Sigmoid colon (tissue), 7 donors: ENCODE results near the gene ZNF667. TPM values are rescaled to one million over a fixed set of nuclear protein-coding genes. Genes with fewer than 3 reads are reported as not detected.

Source experiments
- DNase-seq: peaks from one replicate; pipeline ENCODE4 v3.0.0-alpha.2; 2019
- H3K27ac ChIP-seq, 4 donors: fragments of 200-600 bp; sonication (generic); one replicate each; pipeline ENCODE4 v1.5.1; 2016 to 2019; ENCODE audit warnings: mild to moderate bottlenecking in 1 of 4
- H3K27me3 ChIP-seq, 3 donors: fragments of 200-600 bp; sonication (generic); one replicate each; pipeline ENCODE4 v1.5.1; 2019; ENCODE audit warnings: mild to moderate bottlenecking in 1 of 3
- H3K36me3 ChIP-seq, 4 donors: fragments of 200-600 bp; sonication (generic); one replicate each; pipeline ENCODE4 v1.5.1; 2016 to 2019
- H3K4me1 ChIP-seq, 4 donors: fragments of 200-600 bp; sonication (generic); one replicate each; pipeline ENCODE4 v1.5.1; 2017 to 2019
- H3K4me3 ChIP-seq, 4 donors: fragments of 200-600 bp; sonication (generic); one replicate each; pipeline ENCODE4 v1.5.1; 2017 to 2019; ENCODE audit warnings: mild to moderate bottlenecking in 2 of 4, moderate library complexity in 1 of 4
- H3K9me3 ChIP-seq, 4 donors: fragments of 200-600 bp in 3 of 4; sonication (generic) in 3 of 4; one replicate each; pipeline versions ENCODE4 v1.5.1 to v1.6.1; 2013 to 2019
- EP300 ChIP-seq, 4 donors: sonication (generic); formaldehyde crosslinking; IDR thresholded peaks; one replicate each; pipeline ENCODE4 v1.6.1; 2017; ENCODE audit warnings: antibody characterized with exemption in 4 of 4
- POLR2A ChIP-seq, 2 donors: fragments of 450-650 bp; IDR thresholded peaks; one replicate each; pipeline ENCODE4 v1.6.1; 2016; ENCODE audit warnings: antibody characterized with exemption in 2 of 2, mild to moderate bottlenecking in 2 of 2, moderate library complexity in 2 of 2
- POLR2AphosphoS5 ChIP-seq, 4 donors: sonication (generic); formaldehyde crosslinking; IDR thresholded peaks; one replicate each; pipeline ENCODE4 v1.6.1; 2017; ENCODE audit warnings: antibody characterized with exemption in 4 of 4
- WGBS, 2 donors: extraction: QIAGEN DNeasy Blood & Tissue Kit; methylation state at CpG; one replicate each; pipeline ENCODE4 v1.1.7; 2013; 5-methylcytosine and 5-hydroxymethylcytosine counted together
- intact Hi-C: fragments of 100-400 bp; cut with DNase I; formaldehyde crosslinking; loops from one replicate; pipeline ENCODE4 v1.15.1; 2023
- polyA plus RNA-seq, 3 donors: library from polyadenylated mRNA; stranded (reverse); fragments of 200-250 nt; gene quantifications; one replicate each; pipeline ENCODE4 v1.2.3, GENCODE V29; 2013
- total RNA-seq, 4 donors: library from RNA; depleted of rRNA; stranded (reverse); fragments of >200 nt; gene quantifications; one replicate each; pipeline ENCODE4 v1.1.0, GENCODE V29; 2016
- TF ChIP-seq, protein P1 (sequence below), 4 experiments: fragments of 450-650 bp in 3 of 4; fragments of 200-600 bp in 1 of 4; IDR thresholded peaks; one replicate each; pipeline ENCODE4 v1.5.1; 2016 to 2019; ENCODE audit warnings: antibody characterized with exemption in 4 of 4, mild to moderate bottlenecking in 3 of 4, moderate library complexity in 2 of 4
- donor health status: healthy with polysubstance abuse.
- donor health status: Bipolar disorder and iron deficiency.
- donor health status: healthy.

The ZNF667 gene
- total and polyA plus RNA-seq, 7 donors = 1.8 to 6.9 (median 6.1) TPM; not detected in 2

GRCh38 chr19:56474308-56474707 is 2.8 kb downstream of the ZNF667 start:
- DNase-seq = no peak
- Histone ChIP-seq H3K27me3 (no peaks in the 10 kb centered on the region), H3K4me3 (no peak overlapping the region), H3K27ac (no peak overlapping the region), H3K4me1 (peaks cover 0 to 22% (median 19%) of the 10 kb centered on the region in 4 donors), H3K36me3 (peaks cover 0 to 36% (median 2%) of the 10 kb centered on the region in 4 donors), H3K9me3 (peaks cover 0 to 33% (median 5%) of the 10 kb centered on the region in 4 donors)
- intact Hi-C loops = no loop called here
- no peak for TF ChIP-seq EP300 (IDR thresholded peaks at IDR 0.05)
- TF ChIP-seq, protein P1, sequence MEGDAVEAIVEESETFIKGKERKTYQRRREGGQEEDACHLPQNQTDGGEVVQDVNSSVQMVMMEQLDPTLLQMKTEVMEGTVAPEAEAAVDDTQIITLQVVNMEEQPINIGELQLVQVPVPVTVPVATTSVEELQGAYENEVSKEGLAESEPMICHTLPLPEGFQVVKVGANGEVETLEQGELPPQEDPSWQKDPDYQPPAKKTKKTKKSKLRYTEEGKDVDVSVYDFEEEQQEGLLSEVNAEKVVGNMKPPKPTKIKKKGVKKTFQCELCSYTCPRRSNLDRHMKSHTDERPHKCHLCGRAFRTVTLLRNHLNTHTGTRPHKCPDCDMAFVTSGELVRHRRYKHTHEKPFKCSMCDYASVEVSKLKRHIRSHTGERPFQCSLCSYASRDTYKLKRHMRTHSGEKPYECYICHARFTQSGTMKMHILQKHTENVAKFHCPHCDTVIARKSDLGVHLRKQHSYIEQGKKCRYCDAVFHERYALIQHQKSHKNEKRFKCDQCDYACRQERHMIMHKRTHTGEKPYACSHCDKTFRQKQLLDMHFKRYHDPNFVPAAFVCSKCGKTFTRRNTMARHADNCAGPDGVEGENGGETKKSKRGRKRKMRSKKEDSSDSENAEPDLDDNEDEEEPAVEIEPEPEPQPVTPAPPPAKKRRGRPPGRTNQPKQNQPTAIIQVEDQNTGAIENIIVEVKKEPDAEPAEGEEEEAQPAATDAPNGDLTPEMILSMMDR (IDR thresholded peaks at IDR 0.05) = no peak
- TF ChIP-seq POLR2AphosphoS5 (IDR thresholded peaks at IDR 0.05) = no peak
- TF ChIP-seq POLR2A (IDR thresholded peaks at IDR 0.05) = no peak
- WGBS, 2 donors = 88 to 89% methylated on average over 3 of the region's 3 CpGs

DNA sequence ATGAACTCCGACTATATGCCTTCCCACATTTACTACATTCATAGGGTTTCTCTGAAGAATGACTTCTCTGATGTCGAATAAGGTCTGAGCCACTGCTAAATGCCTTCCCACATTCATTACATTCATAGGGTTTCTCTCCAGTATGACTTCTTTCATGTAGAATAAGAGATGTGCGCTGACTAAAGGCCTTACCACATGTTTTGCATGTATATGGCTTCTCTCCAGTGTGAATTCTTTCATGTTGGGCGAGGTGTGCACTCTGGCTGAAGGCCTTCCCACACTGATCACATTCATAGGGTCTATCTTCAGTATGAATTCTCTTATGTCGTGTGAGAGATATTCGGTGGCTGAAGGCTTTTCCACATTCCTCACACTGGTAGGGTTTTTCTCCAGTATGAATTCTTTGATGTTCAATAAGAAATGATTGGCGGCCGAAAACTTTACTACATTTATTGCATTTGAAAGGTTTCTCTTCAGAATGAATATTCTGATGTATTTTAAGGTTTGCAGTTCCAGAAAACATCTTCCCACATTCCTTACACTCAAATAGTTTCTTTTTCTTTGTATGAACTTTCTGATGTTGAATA is 35.8 kb downstream of the ZNF667 start:
- H3K4me1 ChIP-seq = no peaks in the 10 kb centered on the region
- H3K27ac ChIP-seq = no peak overlapping the region
- WGBS, 2 donors = 95% methylated on average over 8 of the region's 8 CpGs
- no peak for DNase-seq
- TF ChIP-seq POLR2AphosphoS5 (IDR thresholded peaks at IDR 0.05) = no peak
- TF ChIP-seq, protein P1 (IDR thresholded peaks at IDR 0.05) = no peak
- no peak for TF ChIP-seq POLR2A (IDR thresholded peaks at IDR 0.05)
- TF ChIP-seq EP300 (IDR thresholded peaks at IDR 0.05) = no peak
- peaks cover 40 to 83% (median 56%) of the 10 kb centered on the region in 4 donors for H3K9me3 ChIP-seq
- H3K27me3 ChIP-seq = no peaks in the 10 kb centered on the region
- intact Hi-C loops = no loop called here
- no peak overlapping the region for H3K4me3 ChIP-seq
- H3K36me3 ChIP-seq = peaks cover 0 to 38% (median 12%) of the 10 kb centered on the region in 4 donors

DNA sequence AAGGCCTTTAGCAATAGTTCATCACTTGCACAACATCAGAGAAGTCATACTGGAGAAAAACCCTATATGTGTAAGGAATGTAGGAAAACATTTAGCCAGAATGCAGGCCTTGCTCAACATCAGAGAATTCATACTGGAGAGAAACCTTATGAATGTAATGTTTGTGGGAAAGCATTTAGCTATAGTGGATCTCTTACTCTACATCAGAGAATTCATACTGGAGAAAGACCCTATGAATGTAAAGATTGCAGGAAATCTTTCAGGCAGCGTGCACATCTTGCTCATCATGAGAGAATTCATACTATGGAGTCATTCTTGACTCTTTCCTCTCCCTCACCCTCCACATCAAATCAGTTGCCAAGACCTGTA is 53.2 kb downstream of the ZNF667 start:
- WGBS, 2 donors = 83 to 92% methylated on average over 1 of the region's 1 CpG
- no peak for DNase-seq
- intact Hi-C loops = no loop called here
- Histone ChIP-seq H3K9me3 (peaks cover 49 to 96% (median 80%) of the 10 kb centered on the region in 4 donors), H3K36me3 (peaks cover 19 to 49% (median 33%) of the 10 kb centered on the region in 4 donors), H3K27ac (no peak overlapping the region), H3K4me1 (no peaks in the 10 kb centered on the region), H3K4me3 (no peak overlapping the region), H3K27me3 (no peaks in the 10 kb centered on the region)
- TF ChIP-seq POLR2A (IDR thresholded peaks at IDR 0.05) = no peak

- Histone ChIP-seq H3K4me1 (no peaks in the 10 kb centered on the region), H3K9me3 (peaks cover 49 to 97% (median 77%) of the 10 kb centered on the region in 4 donors), H3K27me3 (no peaks in the 10 kb centered on the region), H3K27ac (no peak overlapping the region), H3K4me3 (no peak overlapping the region), H3K36me3 (peaks cover 21 to 54% (median 35%) of the 10 kb centered on the region in 4 donors)
- no peak for DNase-seq
- intact Hi-C loops = no loop called here
- WGBS, 2 donors = 93% methylated on average over 5 of the region's 5 CpGs
- TF ChIP-seq POLR2AphosphoS5 (IDR thresholded peaks at IDR 0.05) = no peak
- TF ChIP-seq POLR2A (IDR thresholded peaks at IDR 0.05) = no peak
- TF ChIP-seq EP300 (IDR thresholded peaks at IDR 0.05) = no peak
- TF ChIP-seq, protein P1 (IDR thresholded peaks at IDR 0.05) = no peak
Measured at GRCh38 chr19:56423276-56423984, 53.7 kb downstream of the ZNF667 start.

GRCh38 chr19:56405062-56405461 is 72.1 kb downstream of the ZNF667 start:
- H3K27ac ChIP-seq = no peak overlapping the region
- intact Hi-C loops = no loop called here

More at GRCh38 chr19:56405062-56405461, 72.1 kb downstream of the ZNF667 start:
- H3K4me3 ChIP-seq = peak overlapping the region in 1 of 4 donors; percentile 79
- H3K27me3 ChIP-seq = no peaks in the 10 kb centered on the region
- no peak for TF ChIP-seq POLR2A (IDR thresholded peaks at IDR 0.05)
- TF ChIP-seq, protein P1 (IDR thresholded peaks at IDR 0.05) = no peak
- peaks cover 0 to 17% (median 15%) of the 10 kb centered on the region in 4 donors for H3K4me1 ChIP-seq
- H3K9me3 ChIP-seq = peaks cover 0 to 13% (median 11%) of the 10 kb centered on the region in 4 donors
- peaks cover 10 to 36% (median 32%) of the 10 kb centered on the region in 4 donors for H3K36me3 ChIP-seq
- DNase-seq = no peak
- 93 to 96% methylated on average over 4 of the region's 4 CpGs for WGBS, 2 donors
